ENCODE measurements around the gene DEDD.

DEDD gene

DNA sequence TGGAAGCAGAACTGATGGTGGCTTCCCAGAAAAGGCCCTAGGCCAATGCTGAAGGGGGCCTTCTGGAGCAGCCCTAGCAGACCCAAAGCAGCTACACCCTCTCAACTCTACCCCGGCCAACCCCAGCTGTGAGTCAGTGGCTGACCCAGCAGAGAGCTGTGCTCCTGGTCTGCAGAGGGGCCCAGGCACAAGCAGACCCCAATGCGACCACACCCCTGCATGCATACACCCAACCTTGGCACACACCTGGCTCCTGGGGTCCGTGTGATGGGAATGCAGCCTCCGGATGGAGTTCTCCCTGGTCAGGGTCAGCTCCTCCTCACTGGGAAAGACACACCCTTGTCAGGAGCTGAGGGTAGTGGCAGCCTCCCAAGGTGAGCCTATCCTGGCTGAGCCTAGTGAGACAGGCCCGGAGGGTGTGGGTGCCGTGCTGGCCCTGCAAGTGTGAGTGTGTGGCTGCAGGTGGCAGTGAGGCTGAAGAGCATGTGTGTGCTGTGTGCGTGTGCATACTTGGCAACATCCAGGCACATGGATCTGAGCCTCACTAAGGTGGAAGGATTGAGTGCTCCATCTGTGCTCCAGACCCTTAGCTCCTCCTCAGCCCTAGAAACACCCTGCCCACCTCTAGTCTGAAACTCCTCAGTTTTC, 58.9 kb downstream of the DEDD start:
- DNase-seq (ENCODE audit: low read depth in 2 of 2): no peak

DNA sequence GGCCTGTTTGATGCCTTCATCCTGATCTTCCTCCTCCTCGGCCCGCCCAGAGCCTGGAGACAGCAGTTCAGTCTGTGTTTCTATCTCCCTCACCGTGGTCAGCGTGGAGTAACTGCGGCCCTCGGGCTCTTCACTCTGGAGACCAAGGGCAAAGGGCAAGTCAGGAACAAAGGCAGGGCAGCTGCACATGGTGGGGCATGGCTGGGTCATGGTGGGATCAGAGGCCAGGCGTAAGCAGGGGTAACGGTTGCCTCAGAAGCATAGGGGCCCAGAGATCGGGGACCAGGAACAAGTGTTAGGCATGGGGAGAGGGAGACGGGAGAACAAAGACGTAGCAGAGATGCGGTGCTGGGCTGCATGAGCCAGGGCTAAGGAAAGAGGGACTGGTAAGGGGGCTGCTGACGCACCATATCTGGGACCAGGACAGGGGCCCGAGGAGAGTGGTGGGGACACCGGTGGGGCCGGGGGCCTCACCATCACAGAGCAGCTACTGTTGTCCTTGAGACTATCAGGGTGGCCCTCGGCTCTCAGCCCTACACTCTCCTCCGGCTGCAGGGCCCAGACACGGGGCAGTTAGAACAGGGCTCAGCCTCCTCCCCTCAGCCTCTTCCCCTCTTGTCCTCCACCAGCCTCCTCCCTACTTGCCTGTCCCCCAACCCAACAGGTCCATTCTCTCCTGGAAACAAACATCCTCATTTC, 59.6 kb downstream of the DEDD start:
- no peak for DNase-seq (ENCODE audit: low read depth in 2 of 2)

- peak; percentile 26 to 28 for DNase-seq (ENCODE audit: low read depth in 2 of 2)
Measured at GRCh38 chr1:161071886-161072371, 60.5 kb downstream of the DEDD start.
